Measurements from ENCODE around the gene KLF15.

The KLF15 gene

DNA sequence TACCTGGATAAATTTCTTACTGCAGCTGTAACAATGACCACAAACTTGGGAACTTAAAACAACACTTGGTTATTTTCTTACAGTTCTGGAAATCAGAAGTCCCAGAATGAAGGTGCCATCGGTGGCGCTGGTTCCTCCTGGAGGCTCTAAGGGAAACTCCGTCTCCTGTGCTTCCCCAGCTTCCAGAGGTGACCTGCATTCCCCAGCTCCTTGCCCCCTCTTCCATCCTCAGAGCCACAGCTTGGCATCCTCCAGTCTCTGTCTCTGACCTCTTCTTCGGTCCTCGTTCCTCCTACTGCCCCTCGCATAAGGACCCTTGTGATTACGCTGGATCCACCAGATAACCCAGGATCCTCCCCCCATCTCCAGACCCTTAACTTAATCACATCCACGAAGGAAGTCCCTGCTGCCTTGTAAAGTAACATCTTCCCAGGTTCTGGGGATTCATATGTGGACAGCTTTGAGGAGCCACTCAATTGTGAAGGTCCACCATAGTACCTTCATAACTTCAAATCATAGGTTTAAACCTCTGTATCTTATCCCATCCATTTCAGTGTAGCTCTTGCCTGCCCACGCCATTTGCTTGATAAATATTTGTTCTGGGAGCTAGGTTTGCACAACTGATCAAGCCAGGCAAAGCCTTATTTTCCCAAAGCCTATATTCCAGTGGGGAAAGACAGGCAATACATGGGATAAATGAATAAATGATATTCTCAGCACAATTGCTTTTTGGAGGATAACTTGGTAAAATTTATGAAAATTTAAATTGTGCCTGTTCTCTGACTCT, 34.8 kb downstream of the KLF15 start:
- Histone ChIP-seq H3K4me3 (ENCODE audit: low read depth, low read length) (no peak overlapping the region), H3K9ac (ENCODE audit: low read depth, low read length) (no peak overlapping the region), H3K27me3 (ENCODE audit: control insufficient read depth, insufficient read depth, low read length) (no peaks in the 10 kb centered on the region), H3K36me3 (ENCODE audit: control insufficient read depth, insufficient read depth, low read length) (no peaks in the 10 kb centered on the region), H3K4me1 (ENCODE audit: control insufficient read depth, insufficient read depth, low read length) (no peaks in the 10 kb centered on the region), H3K9me3 (ENCODE audit: control insufficient read depth, insufficient read depth, low read length) (no peaks in the 10 kb centered on the region)

DNA sequence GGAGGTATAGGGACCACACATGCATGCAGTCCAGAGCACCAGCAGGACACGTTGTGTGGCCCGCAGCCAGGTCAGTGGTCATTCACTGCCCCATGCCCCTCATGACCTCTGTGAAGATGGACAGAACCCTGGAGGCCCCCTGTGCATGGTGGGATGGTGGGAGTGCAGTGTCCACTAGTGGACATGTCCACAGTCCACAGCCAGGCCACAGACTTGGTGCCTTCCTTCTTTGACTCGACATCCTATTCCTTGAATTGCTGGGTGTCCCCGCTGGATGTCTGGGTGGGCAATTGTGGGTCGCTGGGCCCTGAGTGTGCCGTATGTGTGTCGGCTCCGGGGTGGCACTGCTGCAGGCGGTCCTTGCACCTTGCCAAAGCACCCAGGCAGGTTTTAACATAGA, 35.7 kb downstream of the KLF15 start:
- Histone ChIP-seq H3K9ac (ENCODE audit: low read depth, low read length) (no peak overlapping the region), H3K4me1 (ENCODE audit: control insufficient read depth, insufficient read depth, low read length) (no peaks in the 10 kb centered on the region), H3K9me3 (ENCODE audit: control insufficient read depth, insufficient read depth, low read length) (no peaks in the 10 kb centered on the region), H3K4me3 (ENCODE audit: low read depth, low read length) (no peak overlapping the region), H3K36me3 (ENCODE audit: control insufficient read depth, insufficient read depth, low read length) (no peaks in the 10 kb centered on the region), H3K27me3 (ENCODE audit: control insufficient read depth, insufficient read depth, low read length) (no peaks in the 10 kb centered on the region)

DNA sequence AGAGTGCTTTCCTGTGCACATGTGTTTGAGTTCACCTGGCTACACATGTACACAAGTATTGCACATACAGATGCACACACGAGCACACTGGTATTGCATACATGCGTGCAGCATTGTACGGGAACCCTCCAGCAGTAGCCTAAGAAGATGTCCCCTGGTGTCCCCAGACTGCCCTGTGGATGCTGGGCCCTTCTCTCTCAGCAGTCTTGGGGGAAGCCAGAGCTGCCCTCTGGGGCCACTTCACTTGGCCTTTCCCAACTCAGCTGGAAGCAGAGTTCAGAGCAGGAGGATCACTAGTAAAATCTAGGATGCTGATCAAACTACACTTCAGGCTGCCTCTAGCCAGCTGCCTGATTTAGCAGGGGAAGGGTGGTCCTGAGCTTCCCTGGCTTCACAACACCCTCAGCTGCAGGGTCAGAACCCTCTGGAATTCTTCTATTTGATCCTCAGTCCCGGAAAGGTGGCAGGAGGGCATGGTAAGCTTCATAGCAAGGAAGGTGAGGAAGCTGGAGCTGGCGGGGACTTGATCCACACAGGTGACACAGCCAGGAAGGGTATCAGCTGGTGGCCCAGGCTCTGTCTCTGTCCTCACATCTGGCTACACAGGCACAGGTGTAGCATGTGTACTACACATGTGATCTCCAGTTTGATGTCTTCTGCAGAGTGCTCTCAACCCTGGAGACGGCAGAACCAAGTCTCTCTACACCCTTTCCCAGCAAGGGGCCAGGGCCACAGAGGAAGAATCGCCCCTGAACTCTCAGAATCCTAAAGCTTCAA, 36.5 kb downstream of the KLF15 start:
- no peaks in the 10 kb centered on the region for H3K27me3 ChIP-seq (ENCODE audit: control insufficient read depth, insufficient read depth, low read length)
- no peak overlapping the region for H3K9ac ChIP-seq (ENCODE audit: low read depth, low read length)
- H3K4me3 ChIP-seq (ENCODE audit: low read depth, low read length) = no peak overlapping the region
- H3K36me3 ChIP-seq (ENCODE audit: control insufficient read depth, insufficient read depth, low read length) = no peaks in the 10 kb centered on the region
- peaks cover 2% of the 10 kb centered on the region for H3K4me1 ChIP-seq (ENCODE audit: control insufficient read depth, insufficient read depth, low read length)
- no peaks in the 10 kb centered on the region for H3K9me3 ChIP-seq (ENCODE audit: control insufficient read depth, insufficient read depth, low read length)

DNA sequence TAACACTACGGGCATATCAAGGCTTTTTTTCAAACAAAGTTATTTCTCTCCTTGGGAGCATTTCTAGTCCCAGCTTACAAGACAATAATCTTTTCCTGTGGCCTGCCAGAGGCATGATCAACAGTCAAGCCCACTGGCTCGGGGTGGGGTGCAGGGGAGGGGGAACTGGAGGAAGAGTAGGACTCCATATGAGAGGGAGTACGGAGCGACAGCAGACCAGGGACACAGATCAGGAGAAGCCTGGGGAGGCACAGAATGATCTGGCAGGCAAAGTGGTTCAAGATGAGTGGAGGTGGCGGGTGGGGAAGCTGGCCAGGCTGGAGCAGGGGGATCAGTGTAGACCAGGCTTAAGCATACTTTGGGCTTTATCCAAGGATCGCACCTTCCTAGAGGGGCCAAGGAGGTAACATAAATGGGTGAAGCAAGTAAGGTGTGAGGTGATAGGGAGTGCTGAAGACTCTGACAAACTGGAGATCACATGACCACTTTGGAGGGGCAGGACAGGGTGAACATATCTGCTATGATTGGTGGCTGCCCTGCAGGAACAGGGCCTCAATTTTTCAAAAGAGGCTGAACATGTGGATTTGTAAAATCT, 37.4 kb downstream of the KLF15 start:
- no peak overlapping the region for H3K9ac ChIP-seq (ENCODE audit: low read depth, low read length)
- peaks cover 4% of the 10 kb centered on the region for H3K4me1 ChIP-seq (ENCODE audit: control insufficient read depth, insufficient read depth, low read length)
- H3K4me3 ChIP-seq (ENCODE audit: low read depth, low read length) = no peak overlapping the region
- H3K36me3 ChIP-seq (ENCODE audit: control insufficient read depth, insufficient read depth, low read length) = no peaks in the 10 kb centered on the region
- H3K9me3 ChIP-seq (ENCODE audit: control insufficient read depth, insufficient read depth, low read length) = no peaks in the 10 kb centered on the region
- no peaks in the 10 kb centered on the region for H3K27me3 ChIP-seq (ENCODE audit: control insufficient read depth, insufficient read depth, low read length)

DNA sequence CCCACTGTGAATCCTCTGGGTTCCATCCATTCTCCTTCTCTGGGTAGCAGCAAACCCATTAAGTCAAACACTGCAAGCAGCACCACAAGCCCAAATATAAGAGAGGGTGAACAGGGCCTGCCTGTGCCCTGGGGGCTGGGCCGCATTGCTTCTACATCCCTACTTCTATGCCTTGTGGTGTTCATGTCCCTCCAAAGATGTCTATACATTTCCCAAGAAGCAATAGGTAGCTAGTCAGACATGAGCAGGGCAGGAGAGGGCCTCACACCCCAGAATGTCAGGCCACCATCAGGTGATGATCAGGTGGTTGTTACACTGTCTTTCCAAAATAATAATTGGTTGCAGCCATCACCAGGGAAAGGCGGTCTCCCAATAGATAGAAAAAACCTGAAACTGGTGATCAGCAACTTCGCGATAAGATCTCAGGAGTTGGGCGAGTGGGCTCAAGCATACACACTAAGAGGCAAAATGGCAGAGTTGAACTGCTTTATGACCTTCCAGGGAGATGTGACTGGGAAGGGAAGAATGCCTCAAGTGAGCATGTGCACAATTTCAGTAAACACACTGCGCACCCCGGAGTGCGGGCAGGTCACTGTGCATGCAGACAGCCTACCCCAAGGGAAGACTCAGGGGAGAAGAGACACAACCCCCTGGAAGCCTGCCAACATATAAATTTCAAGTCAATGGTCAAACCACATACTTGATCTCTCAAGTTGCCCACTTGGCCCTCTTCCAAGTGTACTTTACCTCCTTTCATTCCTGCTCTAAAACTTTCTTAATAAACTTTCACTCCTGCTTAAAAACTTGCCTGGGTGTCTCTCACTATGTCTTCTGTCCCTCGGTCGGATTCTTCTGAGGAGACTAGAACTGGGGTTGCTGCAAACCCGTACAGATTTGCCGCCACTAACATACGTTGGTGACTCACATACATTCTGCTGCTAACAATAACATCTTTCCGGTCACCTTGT, 39.9 kb downstream of the KLF15 start:
- no peak overlapping the region for H3K4me3 ChIP-seq (ENCODE audit: low read depth, low read length)
- peaks cover 4% of the 10 kb centered on the region for H3K4me1 ChIP-seq (ENCODE audit: control insufficient read depth, insufficient read depth, low read length)
- H3K36me3 ChIP-seq (ENCODE audit: control insufficient read depth, insufficient read depth, low read length) = no peaks in the 10 kb centered on the region

DNA sequence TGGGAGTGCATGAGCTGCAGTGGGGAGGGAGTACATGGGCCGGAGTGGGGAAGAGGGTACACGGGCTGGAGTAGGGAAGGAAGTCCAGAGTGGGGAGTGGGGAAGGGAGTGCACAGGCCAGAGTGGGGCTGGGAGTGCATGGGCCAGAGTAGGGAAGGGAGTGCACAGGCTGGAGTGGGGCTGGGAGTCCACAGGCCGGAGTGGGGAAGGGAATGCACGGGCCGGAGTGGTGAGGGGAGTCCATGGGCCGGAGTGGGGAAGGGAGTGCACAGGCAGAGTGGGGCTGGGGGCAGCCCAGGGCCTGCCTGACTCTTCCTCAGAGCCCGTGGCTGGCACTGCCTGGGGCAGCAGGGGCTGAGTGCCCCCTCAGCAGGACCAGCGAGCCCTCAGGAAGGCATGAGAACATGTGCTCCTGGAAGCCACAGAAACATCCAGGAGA, 40.7 kb downstream of the KLF15 start:
- Histone ChIP-seq H3K27me3 (ENCODE audit: control insufficient read depth, insufficient read depth, low read length) (no peaks in the 10 kb centered on the region), H3K4me1 (ENCODE audit: control insufficient read depth, insufficient read depth, low read length) (peaks cover 4% of the 10 kb centered on the region), H3K36me3 (ENCODE audit: control insufficient read depth, insufficient read depth, low read length) (no peaks in the 10 kb centered on the region), H3K9me3 (ENCODE audit: control insufficient read depth, insufficient read depth, low read length) (no peaks in the 10 kb centered on the region), H3K9ac (ENCODE audit: low read depth, low read length) (no peak overlapping the region), H3K4me3 (ENCODE audit: low read depth, low read length) (no peak overlapping the region)

More for the DNA sequence above, 39.9 kb downstream of the KLF15 start:
- Histone ChIP-seq H3K9me3 (ENCODE audit: control insufficient read depth, insufficient read depth, low read length) (no peaks in the 10 kb centered on the region), H3K9ac (ENCODE audit: low read depth, low read length) (no peak overlapping the region), H3K27me3 (ENCODE audit: control insufficient read depth, insufficient read depth, low read length) (no peaks in the 10 kb centered on the region)

DNA sequence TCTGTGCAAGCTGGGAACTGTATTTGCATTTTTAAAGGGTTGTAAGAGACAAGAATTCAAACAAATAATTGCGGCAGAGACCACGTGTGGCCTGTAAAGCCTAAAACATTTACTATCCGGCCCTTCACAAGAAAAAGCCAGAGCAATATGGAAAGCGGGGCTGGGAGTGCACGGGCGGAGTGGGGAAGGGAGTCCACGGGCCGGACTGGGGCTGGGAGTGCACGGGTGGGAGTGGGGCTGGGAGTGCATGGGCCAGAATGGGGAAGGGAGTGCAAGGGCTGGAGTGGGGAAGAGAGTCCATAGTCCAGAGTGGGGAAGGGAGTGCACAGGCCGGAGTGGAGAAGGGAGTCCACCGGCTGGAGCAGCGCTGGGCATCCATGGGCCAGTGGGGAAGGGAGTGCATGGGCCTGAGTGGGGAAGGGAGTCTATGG, 41.2 kb downstream of the KLF15 start:
- H3K4me3 ChIP-seq (ENCODE audit: low read depth, low read length) = no peak overlapping the region
- no peaks in the 10 kb centered on the region for H3K9me3 ChIP-seq (ENCODE audit: control insufficient read depth, insufficient read depth, low read length)
- H3K9ac ChIP-seq (ENCODE audit: low read depth, low read length) = no peak overlapping the region
- H3K36me3 ChIP-seq (ENCODE audit: control insufficient read depth, insufficient read depth, low read length) = no peaks in the 10 kb centered on the region
- peaks cover 4% of the 10 kb centered on the region for H3K4me1 ChIP-seq (ENCODE audit: control insufficient read depth, insufficient read depth, low read length)
- no peaks in the 10 kb centered on the region for H3K27me3 ChIP-seq (ENCODE audit: control insufficient read depth, insufficient read depth, low read length)

DNA sequence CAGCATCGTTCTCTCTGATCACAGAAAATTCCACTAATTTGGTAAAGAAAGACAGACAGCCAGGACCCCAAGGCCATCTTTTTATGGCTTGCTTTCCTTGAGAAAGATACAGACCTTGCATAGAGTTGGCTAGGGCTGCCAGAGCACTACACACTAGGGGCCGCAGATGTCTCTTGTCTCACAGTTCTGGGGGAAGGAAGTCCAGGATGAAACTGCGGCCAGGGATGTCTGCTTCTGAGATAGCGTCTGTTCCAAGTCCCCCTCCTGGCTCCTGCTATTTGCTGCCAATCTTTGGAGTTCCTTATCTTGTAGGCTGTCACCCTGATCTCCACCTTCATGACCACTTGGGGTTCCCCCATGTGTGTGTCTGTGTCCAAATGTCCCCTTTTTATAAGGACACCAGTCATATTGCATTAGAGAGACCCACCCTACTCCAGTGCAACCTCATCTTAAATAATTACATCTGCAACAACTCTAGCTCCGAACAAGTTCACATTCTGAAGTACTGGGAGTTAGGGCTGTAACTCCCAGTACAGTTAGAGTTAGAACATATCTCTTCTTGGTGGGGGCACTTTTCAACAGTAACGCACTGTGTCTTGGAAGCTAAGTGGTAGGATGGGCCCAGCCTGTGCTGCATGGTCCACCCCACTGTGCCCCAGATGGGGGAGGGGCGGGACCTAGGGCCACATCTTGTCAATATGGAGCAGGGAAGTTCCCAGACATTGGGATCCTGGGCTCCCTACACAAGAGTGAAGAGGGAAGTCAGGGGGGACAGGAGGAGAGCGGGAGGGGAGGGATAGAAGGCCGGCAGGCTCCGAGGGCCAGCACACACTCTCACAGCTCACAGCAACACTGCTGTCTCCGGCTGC, 42.2 kb downstream of the KLF15 start:
- Histone ChIP-seq H3K36me3 (ENCODE audit: control insufficient read depth, insufficient read depth, low read length) (no peaks in the 10 kb centered on the region), H3K4me3 (ENCODE audit: low read depth, low read length) (no peak overlapping the region), H3K9ac (ENCODE audit: low read depth, low read length) (no peak overlapping the region), H3K4me1 (ENCODE audit: control insufficient read depth, insufficient read depth, low read length) (peaks cover 4% of the 10 kb centered on the region), H3K9me3 (ENCODE audit: control insufficient read depth, insufficient read depth, low read length) (no peaks in the 10 kb centered on the region), H3K27me3 (ENCODE audit: control insufficient read depth, insufficient read depth, low read length) (no peaks in the 10 kb centered on the region)

DNA sequence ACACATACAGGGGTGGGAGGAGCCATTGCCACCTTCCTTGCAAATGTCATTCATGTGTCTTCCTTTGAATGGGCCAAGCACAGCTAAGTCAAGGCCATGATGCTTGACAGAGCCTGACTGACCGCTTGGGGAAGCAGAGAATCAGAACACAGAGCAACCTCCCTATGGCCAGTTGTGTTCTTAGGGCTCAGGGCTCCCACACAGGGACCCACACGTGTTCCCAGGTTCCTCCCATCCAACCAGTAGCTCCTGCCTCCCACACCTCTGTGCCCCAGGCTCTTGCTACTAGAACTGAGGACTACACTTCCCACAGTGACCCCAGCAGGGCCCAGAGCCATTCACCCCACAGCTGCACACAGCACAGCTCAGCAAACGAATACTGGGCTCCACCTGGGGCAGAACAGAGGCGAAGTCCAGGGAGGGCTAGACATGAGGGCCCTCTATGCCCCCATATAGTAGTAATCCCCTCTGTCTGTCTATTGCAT, 42.9 kb downstream of the KLF15 start:
- H3K36me3 ChIP-seq (ENCODE audit: control insufficient read depth, insufficient read depth, low read length) = no peaks in the 10 kb centered on the region

DNA sequence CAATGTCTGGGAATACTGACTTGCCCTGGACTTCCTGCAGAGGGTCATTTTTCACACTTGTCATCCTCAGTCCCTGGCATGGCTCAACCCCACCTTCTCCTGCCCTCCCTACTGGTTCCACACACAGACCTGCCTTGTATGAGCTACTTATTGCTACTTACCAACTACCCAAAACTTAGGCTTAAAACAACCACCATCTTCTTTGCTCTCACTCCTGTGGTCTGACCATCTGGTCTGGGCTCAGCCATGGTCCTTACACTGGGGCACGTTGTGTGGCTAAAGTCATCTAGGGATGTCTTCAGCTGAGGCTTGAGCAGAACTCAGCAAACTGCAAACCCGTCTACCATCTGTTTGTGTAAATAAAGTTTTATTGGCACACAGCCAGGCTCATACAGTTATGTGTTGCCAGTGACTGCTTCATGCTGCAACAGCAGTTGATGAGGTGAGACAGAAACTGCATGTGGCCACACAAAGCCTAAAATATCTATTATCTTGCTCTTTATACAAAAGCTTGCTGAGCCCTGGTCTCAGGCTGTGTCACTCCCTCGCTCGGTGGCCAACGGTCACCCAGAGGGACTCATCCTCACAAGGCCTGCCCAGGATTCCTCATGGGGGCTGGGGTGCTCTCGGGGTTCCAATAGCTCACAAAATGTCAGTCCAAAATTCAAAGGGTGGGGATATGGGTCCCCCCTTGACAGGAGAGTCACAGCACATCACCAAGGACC, 43.5 kb downstream of the KLF15 start:
- Histone ChIP-seq H3K4me1 (ENCODE audit: control insufficient read depth, insufficient read depth, low read length) (peaks cover 4% of the 10 kb centered on the region), H3K27me3 (ENCODE audit: control insufficient read depth, insufficient read depth, low read length) (no peaks in the 10 kb centered on the region), H3K9me3 (ENCODE audit: control insufficient read depth, insufficient read depth, low read length) (no peaks in the 10 kb centered on the region), H3K9ac (ENCODE audit: low read depth, low read length) (no peak overlapping the region), H3K36me3 (ENCODE audit: control insufficient read depth, insufficient read depth, low read length) (no peaks in the 10 kb centered on the region), H3K4me3 (ENCODE audit: low read depth, low read length) (no peak overlapping the region)

More for the DNA sequence above, 42.9 kb downstream of the KLF15 start:
- H3K4me3 ChIP-seq (ENCODE audit: low read depth, low read length) = no peak overlapping the region
- no peak overlapping the region for H3K9ac ChIP-seq (ENCODE audit: low read depth, low read length)
- peaks cover 4% of the 10 kb centered on the region for H3K4me1 ChIP-seq (ENCODE audit: control insufficient read depth, insufficient read depth, low read length)
- H3K27me3 ChIP-seq (ENCODE audit: control insufficient read depth, insufficient read depth, low read length) = no peaks in the 10 kb centered on the region
- no peaks in the 10 kb centered on the region for H3K9me3 ChIP-seq (ENCODE audit: control insufficient read depth, insufficient read depth, low read length)
